ENCODE measurements around the gene PDGFRB. TPM values are rescaled to one million over a fixed set of nuclear protein-coding genes. Genes with fewer than 3 reads are reported as not detected.
A peak's percentile ranks its signal among the peaks of the same experiment; 100 is the strongest.

Gene PDGFRB
- total RNA-seq, 1 experiment from 2014 or later: not detected

GRCh38 chr5:150163035-150163434, 7.4 kb upstream of the PDGFRB start:
- H3K4me2 ChIP-seq: no peak overlapping the region
- no peaks in the 10 kb centered on the region; the same call in 1 of the 2 replicates for H3K4me1 ChIP-seq (replicated peaks; ENCODE audit: insufficient read depth)
- no peaks in the 10 kb centered on the region for H3K27me3 ChIP-seq (ENCODE audit: insufficient read depth, low read depth)
- no peaks in the 10 kb centered on the region for H3K9me3 ChIP-seq (ENCODE audit: insufficient read depth, low read depth)
- CTCF ChIA-PET: interaction anchor here (0.6 kb wide), 2 partner anchors 46 to 405 kb away, joined by 3 to 4 read pairs; no protein-coding TSS in a partner anchor
- H3K9me2 ChIP-seq (ENCODE audit: insufficient read depth): no peaks in the 10 kb centered on the region
- no peak for DNase-seq
- no peak overlapping the region for H3K4me3 ChIP-seq
- POLR2A ChIA-PET (ENCODE audit: unreplicated experiment): no interaction called here
- H3K79me2 ChIP-seq (ENCODE audit: low read depth): no peaks in the 10 kb centered on the region
- 0 out of 2 replicates have a peak, but pooled peaks cover 4% of the 10 kb centered on the region for H3F3A ChIP-seq (ENCODE audit: insufficient read depth, low read depth)
- no peak overlapping the region for H3K27ac ChIP-seq
- no peaks in the 10 kb centered on the region for H4K20me1 ChIP-seq (ENCODE audit: insufficient read depth)
- H3K36me3 ChIP-seq (ENCODE audit: low read depth): no peaks in the 10 kb centered on the region
- TF ChIP-seq CTCF (conservative IDR thresholded peaks at IDR 0.05) (no peak), EZH2 (IDR thresholded peaks at IDR 0.05; ENCODE audit: low read depth) (no peak)
- intact Hi-C loops (cut with micrococcal nuclease; ENCODE audit: unreplicated experiment): no loop called here
- no TSS peak for BruUV-seq (replicated peaks)
- H2AFZ ChIP-seq: no peak overlapping the region

- Histone ChIP-seq H3K9me3 (ENCODE audit: insufficient read depth, low read depth) (no peaks in the 10 kb centered on the region), H4K20me1 (ENCODE audit: insufficient read depth) (no peaks in the 10 kb centered on the region), H3K27ac (no peak overlapping the region), H3K4me2 (no peak overlapping the region), H3K4me3 (no peak overlapping the region), H3K9me2 (ENCODE audit: insufficient read depth) (no peaks in the 10 kb centered on the region), H3K36me3 (ENCODE audit: low read depth) (no peaks in the 10 kb centered on the region), H3K4me1 (replicated peaks; ENCODE audit: insufficient read depth) (no peaks in the 10 kb centered on the region; the same call in 1 of the 2 replicates), H3F3A (ENCODE audit: insufficient read depth, low read depth) (0 out of 2 replicates have a peak, but pooled peaks cover 4% of the 10 kb centered on the region), H2AFZ (no peak overlapping the region), H3K27me3 (ENCODE audit: insufficient read depth, low read depth) (no peaks in the 10 kb centered on the region), H3K79me2 (ENCODE audit: low read depth) (no peaks in the 10 kb centered on the region)
- ChIA-PET CTCF (interaction anchor here (0.7 kb wide), 2 partner anchors 47 to 53 kb away, joined by 3 read pairs; no protein-coding TSS in a partner anchor), POLR2A (ENCODE audit: unreplicated experiment) (interaction anchor here (0.6 kb wide), 1 partner anchor 35 kb away, joined by 3 read pairs; no protein-coding TSS in a partner anchor)
- no peak for TF ChIP-seq CTCF (conservative IDR thresholded peaks at IDR 0.05)
- no peak for TF ChIP-seq EZH2 (IDR thresholded peaks at IDR 0.05; ENCODE audit: low read depth)
- intact Hi-C loops (cut with micrococcal nuclease; ENCODE audit: unreplicated experiment): no loop called here
- DNase-seq: no peak
- no TSS peak for BruUV-seq (replicated peaks)
These were observed 6.5 kb upstream of the PDGFRB start for GRCh38 chr5:150162142-150162513.

- Histone ChIP-seq H3K4me3 (peak overlapping the region; percentile 18; the same call in 1 of the 2 replicates), H3K27me3 (ENCODE audit: insufficient read depth, low read depth) (no peaks in the 10 kb centered on the region), H3K27ac (no peak overlapping the region), H3F3A (ENCODE audit: insufficient read depth, low read depth) (0 out of 2 replicates have a peak, but pooled peaks cover 4% of the 10 kb centered on the region), H3K4me1 (replicated peaks; ENCODE audit: insufficient read depth) (no peaks in the 10 kb centered on the region; the same call in 1 of the 2 replicates), H3K36me3 (ENCODE audit: low read depth) (no peaks in the 10 kb centered on the region), H4K20me1 (ENCODE audit: insufficient read depth) (no peaks in the 10 kb centered on the region), H3K79me2 (ENCODE audit: low read depth) (no peaks in the 10 kb centered on the region), H3K4me2 (peak overlapping the region; percentile 65), H2AFZ (peak overlapping the region; percentile 65; the same call in 1 of the 2 replicates), H3K9me2 (ENCODE audit: insufficient read depth) (no peaks in the 10 kb centered on the region), H3K9me3 (ENCODE audit: insufficient read depth, low read depth) (no peaks in the 10 kb centered on the region)
- BruUV-seq (replicated peaks): no TSS peak
- DNase-seq: peak; percentile 51 to 91
- ChIA-PET POLR2A (ENCODE audit: unreplicated experiment) (interaction anchor here (0.6 kb wide), 1 partner anchor 34 kb away, joined by 3 read pairs; no protein-coding TSS in a partner anchor), CTCF (interaction anchor here (0.7 kb wide), 2 partner anchors 48 to 54 kb away, joined by 3 read pairs; no protein-coding TSS in a partner anchor)
- intact Hi-C loops (cut with micrococcal nuclease; ENCODE audit: unreplicated experiment): loop anchor here (1.0 to 2.0 kb wide), 6 partner anchors 31 to 327 kb away; no protein-coding TSS in a partner anchor
- TF ChIP-seq CTCF (conservative IDR thresholded peaks at IDR 0.05) (peak; percentile 96), EZH2 (IDR thresholded peaks at IDR 0.05; ENCODE audit: low read depth) (no peak)
These were observed 5.8 kb upstream of the PDGFRB start for GRCh38 chr5:150161242-150162141.

Data from PC-9 (cell line).